BE2C (cell line): ENCODE results near the gene GNAZ.

ENCODE experiments used
- DNase-seq: peaks from one replicate; pipeline ENCODE4 v3.0.0-alpha.2; 2020
- H3K27me3 ChIP-seq: fragments of 250-450 bp; sonication (Bioruptor Pico); 2 replicates; pipeline ENCODE4 v1.5.1; 2020; ENCODE audit warnings: mild to moderate bottlenecking
- H3K36me3 ChIP-seq: fragments of 250-450 bp; sonication (Bioruptor Pico); 2 replicates; pipeline ENCODE4 v1.5.1; 2020; ENCODE audit warnings: mild to moderate bottlenecking
- H3K4me1 ChIP-seq: fragments of 250-450 bp; sonication (Bioruptor Pico); 2 replicates; pipeline ENCODE4 v1.5.1; 2020
- H3K4me3 ChIP-seq: 2 replicates; pipeline ENCODE4 v1.5.1; 2011; ENCODE audit warnings: low read depth, low read length
- H3K9me3 ChIP-seq: fragments of 250-450 bp; sonication (Bioruptor Pico); 2 replicates; pipeline ENCODE4 v1.5.1; 2020
- TF ChIP-seq, protein P1 (sequence below): IDR thresholded peaks from 2 replicates; pipeline ENCODE4 v1.5.1; 2012; ENCODE audit warnings: mild to moderate bottlenecking, low read depth, low read length

The GNAZ gene

DNA sequence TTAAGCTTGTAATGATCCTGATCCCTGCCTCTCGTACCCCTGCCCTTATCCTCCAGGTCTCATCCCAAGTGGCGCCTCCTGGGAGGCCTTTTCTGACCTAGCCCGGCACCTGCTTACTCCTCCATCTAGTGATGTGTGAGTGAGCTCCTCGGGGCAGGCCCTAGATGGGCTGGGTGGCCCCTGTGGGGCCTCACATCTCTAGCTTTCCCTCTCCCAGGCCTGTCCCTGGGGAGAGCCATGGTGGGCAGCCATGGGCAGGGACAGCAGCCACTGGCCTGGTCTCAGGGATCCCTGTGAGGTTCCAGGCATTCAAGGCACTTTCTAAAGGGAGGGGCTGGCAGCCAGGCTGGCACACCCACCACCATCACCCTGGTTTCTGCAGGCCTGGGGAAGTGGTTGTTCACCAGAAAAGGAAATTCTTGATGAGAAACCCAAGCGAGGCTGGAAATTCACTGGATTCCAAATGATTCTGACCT, 27.9 kb downstream of the GNAZ start:
- no peaks in the 10 kb centered on the region; the same call in none of the 2 replicates for H3K36me3 ChIP-seq
- H3K9me3 ChIP-seq: no peaks in the 10 kb centered on the region
- TF ChIP-seq, protein P1, sequence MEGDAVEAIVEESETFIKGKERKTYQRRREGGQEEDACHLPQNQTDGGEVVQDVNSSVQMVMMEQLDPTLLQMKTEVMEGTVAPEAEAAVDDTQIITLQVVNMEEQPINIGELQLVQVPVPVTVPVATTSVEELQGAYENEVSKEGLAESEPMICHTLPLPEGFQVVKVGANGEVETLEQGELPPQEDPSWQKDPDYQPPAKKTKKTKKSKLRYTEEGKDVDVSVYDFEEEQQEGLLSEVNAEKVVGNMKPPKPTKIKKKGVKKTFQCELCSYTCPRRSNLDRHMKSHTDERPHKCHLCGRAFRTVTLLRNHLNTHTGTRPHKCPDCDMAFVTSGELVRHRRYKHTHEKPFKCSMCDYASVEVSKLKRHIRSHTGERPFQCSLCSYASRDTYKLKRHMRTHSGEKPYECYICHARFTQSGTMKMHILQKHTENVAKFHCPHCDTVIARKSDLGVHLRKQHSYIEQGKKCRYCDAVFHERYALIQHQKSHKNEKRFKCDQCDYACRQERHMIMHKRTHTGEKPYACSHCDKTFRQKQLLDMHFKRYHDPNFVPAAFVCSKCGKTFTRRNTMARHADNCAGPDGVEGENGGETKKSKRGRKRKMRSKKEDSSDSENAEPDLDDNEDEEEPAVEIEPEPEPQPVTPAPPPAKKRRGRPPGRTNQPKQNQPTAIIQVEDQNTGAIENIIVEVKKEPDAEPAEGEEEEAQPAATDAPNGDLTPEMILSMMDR: no peak
- H3K27me3 ChIP-seq: no peaks in the 10 kb centered on the region
- no peak for DNase-seq
- no peaks in the 10 kb centered on the region for H3K4me1 ChIP-seq
- H3K4me3 ChIP-seq: no peak overlapping the region

DNA sequence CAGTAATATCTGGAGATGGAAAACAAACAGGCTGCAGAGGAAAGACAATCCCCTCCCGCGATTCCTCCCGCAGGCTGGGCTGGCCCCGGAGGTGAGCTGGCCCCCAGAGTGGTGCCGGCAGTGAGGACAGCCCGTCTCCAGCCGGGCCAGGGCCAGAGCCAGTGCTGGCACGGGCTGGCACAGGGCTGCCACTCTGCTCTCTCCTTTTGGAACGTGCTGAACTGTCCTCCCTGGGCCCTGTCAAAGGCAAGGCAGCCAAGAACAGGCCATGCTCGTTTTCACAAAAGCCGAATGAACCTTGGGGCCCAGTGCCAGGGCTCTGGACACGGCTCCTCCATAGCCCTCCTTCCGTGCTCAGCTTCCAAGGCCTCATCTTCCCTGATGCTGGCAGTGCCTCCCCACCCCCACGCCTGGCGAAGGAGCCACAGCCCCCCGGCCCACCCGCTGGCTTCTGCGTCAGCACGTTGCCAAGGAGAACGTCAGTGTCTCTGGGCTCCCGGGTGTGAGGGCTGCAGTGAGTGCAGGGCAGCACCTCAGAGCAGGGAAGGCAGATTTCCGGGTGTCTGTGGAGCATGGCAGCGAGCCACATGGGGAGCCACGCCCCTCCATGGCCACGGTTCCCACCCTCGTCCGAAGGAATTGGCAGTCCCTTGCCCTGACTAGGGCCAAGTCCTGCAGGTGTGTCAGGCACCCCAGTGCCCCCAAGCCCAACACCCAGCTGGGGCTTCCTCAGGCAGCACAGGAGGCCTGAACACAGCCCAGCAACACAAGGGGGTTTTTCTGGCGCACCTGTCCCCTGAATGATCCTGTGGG, 28.6 kb downstream of the GNAZ start:
- Histone ChIP-seq H3K4me1 (no peaks in the 10 kb centered on the region), H3K4me3 (no peak overlapping the region), H3K27me3 (no peaks in the 10 kb centered on the region), H3K36me3 (no peaks in the 10 kb centered on the region; the same call in none of the 2 replicates), H3K9me3 (no peaks in the 10 kb centered on the region)
- DNase-seq: no peak
- TF ChIP-seq, protein P1: no peak

DNA sequence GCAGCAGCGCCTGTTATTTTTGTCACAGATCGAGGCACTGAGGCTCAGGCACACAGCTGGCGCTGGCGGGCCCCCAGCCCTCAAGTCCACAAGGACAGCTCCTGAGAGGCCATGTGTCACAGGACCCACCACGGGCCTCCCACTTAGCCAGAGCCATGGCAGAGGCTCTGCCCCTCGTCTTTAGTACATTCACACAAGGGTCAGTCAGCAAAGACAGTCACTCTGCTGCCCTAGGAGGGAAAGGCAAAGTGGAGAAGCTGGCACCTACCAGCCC, 29.1 kb downstream of the GNAZ start:
- TF ChIP-seq, protein P1: no peak
- no peak for DNase-seq
- H3K36me3 ChIP-seq: no peaks in the 10 kb centered on the region; the same call in none of the 2 replicates

DNA sequence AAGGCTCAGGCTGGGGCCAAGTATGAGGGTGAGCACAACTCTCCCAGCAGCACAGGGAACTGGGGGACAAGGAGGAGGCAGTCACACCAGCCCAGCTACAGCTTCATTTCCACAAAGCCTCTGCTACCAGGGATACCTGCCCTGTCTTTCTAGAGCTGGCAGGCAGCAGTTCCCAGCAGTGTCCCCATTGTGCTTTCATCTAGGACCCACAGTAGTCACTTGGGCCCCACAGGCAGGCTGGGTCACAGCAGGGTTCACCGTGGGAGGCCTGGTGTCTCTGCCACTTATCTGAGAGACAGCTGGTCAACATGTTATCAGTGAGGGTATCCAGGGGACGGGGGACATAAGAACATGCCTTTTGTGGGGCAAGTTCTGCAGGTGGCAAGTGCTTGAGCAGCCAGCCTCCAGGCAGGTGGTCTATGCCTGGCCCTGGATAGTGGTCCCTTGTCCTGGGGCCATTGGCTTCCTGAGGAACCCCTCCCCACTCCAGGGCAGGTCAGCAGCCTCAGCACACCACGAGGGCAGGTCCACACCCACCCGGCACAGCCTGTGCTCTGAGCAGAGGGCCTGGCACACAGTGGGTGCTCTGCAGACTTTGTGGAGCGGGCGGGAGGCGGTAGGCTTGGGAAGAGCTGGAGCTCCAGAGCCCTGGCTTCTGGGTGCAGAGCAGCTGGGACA, 29.9 kb downstream of the GNAZ start:
- H3K9me3 ChIP-seq: no peaks in the 10 kb centered on the region
- H3K4me3 ChIP-seq: no peak overlapping the region
- no peak for DNase-seq
- no peaks in the 10 kb centered on the region; the same call in none of the 2 replicates for H3K36me3 ChIP-seq
- TF ChIP-seq, protein P1: no peak
- no peaks in the 10 kb centered on the region for H3K27me3 ChIP-seq
- no peaks in the 10 kb centered on the region for H3K4me1 ChIP-seq

More for the DNA sequence above, 29.1 kb downstream of the GNAZ start:
- no peak overlapping the region for H3K4me3 ChIP-seq
- H3K4me1 ChIP-seq: no peaks in the 10 kb centered on the region
- H3K27me3 ChIP-seq: no peaks in the 10 kb centered on the region
- no peaks in the 10 kb centered on the region for H3K9me3 ChIP-seq

DNA sequence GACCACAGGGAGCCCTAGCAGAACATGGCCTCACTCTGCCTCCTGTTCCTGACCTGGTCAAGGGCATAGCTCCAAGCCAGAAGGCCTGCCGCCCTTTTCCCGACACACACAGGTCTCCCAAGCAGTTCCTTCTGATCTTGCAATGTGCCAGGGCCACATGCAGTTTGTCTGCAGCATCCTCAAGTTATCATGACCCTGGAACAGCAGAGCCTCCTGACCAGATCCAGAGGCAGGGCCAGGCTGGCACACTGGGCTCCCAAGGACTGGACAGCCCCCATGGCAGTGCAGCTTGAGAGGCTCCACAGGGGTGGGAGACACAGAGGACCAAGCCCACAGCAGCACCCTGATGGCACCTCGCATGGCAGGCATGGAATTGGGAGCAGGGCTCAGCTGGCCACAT, 31.2 kb downstream of the GNAZ start:
- no peak for DNase-seq
- no peaks in the 10 kb centered on the region for H3K27me3 ChIP-seq
- no peaks in the 10 kb centered on the region; the same call in none of the 2 replicates for H3K36me3 ChIP-seq
- no peaks in the 10 kb centered on the region for H3K4me1 ChIP-seq
- H3K4me3 ChIP-seq: no peak overlapping the region
- H3K9me3 ChIP-seq: no peaks in the 10 kb centered on the region
- TF ChIP-seq, protein P1: no peak
